Erythroblast (primary cell): ENCODE data around the gene SNPH.

Source experiments
- DNase-seq, 2 experiments: peaks; one replicate each; lab custom pipeline; 2025; lab: John Stamatoyannopoulos, UW
- GATA1 ChIP-seq: IDR thresholded peaks from 2 replicates; pipeline ENCODE4 v1.6.1; 2011; ENCODE audit warnings: low read depth, mild to moderate bottlenecking, control low read depth, low read length, moderate library complexity
- POLR2A ChIP-seq: IDR thresholded peaks from 2 replicates; pipeline ENCODE4 v1.6.1; 2011; ENCODE audit warnings: mild to moderate bottlenecking, low read length

SNPH gene

DNA sequence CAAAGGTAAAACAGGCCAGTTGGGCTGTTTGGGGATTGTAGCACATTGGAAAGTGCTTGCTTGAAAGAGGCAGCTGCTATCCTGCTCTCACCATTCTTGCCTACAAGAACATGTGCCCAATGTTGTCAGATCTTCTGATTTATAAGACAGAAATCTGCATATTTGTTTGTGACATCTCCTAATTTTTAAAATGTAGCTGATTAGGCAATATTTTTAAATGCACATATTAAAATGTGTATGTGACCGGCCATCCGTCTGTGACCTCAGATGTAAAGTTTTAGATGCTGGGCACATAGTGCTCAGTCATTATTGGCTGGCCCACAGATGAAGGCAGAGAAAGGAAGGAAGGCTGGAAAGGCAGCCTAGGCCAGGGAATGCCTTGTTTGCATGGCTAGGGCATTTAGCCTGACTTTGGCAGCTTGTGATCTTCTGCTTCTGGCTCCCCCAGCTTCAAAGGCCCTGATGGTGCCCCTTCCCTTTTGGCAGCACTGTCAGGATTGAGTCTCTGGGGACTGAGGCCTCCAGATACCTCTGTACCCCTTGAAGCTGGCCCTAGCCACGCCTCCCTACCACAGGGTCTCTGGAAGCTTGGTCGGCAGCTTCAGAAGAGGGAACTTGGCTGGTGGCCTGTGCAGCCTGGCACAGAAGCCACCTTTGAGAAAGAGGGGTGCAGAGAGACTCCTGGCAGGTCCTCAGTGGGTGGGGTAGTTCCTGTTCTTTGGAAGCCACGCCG, 6.4 kb downstream of the SNPH start:
- DNase-seq = no peak
- TF ChIP-seq POLR2A = no peak
- TF ChIP-seq GATA1 = no peak

DNA sequence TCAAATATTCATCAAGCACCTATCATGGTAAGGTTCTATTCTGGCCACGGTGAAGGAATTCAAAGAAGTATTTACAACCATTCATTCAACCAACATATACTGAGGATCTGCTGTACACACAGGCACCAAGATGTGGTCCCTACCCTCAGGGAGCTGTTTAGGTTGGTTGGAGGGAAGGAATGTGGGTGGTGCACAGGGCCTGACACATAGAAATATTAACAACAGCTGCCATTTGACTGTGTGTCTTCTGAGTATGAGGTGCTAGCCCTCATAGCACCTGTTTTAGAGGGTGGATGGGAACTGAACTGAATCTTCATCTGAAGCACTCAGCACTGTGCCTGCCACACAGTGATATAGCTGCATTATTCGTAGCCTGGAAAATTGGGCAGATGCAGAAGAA, 7.3 kb downstream of the SNPH start:
- DNase-seq = no peak
- no peak for TF ChIP-seq POLR2A
- no peak for TF ChIP-seq GATA1

DNA sequence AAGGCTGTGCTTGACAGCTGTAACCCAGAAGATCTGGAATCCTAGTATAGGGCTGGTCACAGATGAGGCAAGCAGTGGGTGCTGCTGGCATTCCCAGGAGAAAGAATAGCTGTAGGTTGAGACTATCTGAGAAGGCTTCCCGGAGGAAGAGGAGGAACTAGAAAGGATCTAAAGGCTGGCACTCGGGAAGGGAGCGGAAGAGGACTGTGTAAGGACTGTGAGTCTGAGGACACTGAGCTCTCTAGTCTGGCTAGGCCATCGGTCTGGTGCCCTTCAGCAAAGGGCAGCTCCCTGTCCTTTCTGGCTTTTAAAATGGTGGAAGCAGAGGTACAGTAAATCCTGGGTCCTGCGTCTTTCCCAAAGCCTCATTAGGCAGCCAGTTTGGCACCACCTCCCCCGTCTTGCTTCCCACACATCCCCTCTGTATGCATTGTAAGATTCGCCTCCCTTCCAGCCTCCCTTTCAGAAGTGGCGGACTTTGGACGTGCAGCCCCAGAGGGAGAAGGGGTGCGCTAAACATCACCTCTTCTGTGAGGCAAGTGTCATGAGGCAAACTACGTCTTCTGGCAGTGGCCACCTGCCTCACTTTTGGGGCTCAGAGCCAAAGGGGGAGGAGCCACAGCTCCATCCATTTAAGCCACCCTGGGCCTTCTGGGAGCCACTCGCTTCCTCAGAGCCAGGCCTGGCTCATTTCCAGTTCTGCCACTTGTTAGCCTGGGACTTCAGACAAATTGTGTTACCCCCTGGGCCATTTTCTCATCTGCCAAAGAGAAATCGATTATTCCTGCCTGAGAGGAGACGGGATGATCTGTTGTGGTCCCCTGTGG, 8.6 kb downstream of the SNPH start:
- TF ChIP-seq GATA1 = no peak
- no peak for TF ChIP-seq POLR2A

GRCh38 chr20:1275919-1276318, 9.8 kb downstream of the SNPH start:
- no peak for TF ChIP-seq POLR2A
- no peak for DNase-seq

More for the DNA sequence above, 8.6 kb downstream of the SNPH start:
- DNase-seq = no peak

DNA sequence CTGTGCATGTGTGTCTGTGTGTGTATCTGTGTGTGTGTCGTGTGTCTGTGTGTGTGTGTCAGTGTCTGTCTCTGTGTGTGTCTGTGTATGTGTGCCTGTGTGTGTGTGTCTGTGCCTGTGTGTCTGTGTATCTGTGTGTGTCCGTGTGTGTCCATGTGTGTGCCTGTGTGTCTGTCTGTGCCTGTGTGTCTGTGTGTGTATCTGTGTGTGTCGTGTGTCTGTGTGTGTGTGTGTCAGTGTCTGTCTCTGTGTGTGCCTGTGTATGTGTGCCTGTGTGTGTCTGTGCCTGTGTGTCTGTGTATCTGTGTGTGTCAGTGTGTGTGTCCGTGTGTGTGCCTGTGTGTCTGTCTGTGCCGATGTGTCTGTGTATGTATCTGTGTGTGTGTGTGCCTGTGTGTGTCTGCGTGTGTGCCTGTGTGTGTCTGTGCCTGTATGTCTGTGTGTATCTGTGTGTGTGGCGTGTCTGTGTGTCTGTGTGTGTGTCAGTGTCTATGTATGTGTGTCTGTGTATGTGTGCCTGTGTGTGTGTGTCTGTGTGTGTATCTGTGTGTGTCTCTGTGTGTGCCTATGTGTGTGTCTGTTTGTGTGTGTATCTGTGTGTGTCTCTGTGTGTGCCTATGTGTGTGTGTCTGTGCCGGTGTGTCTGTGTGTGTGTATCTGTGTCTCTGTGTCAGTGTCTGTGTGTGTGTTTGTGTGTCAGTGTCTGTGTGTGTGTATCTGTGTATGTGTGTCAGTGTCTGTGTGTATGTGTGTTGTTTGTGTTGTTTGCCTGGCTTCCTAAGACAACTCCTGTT, 11.6 kb downstream of the SNPH start:
- TF ChIP-seq POLR2A (no peak), GATA1 (no peak)
- DNase-seq = no peak

DNA sequence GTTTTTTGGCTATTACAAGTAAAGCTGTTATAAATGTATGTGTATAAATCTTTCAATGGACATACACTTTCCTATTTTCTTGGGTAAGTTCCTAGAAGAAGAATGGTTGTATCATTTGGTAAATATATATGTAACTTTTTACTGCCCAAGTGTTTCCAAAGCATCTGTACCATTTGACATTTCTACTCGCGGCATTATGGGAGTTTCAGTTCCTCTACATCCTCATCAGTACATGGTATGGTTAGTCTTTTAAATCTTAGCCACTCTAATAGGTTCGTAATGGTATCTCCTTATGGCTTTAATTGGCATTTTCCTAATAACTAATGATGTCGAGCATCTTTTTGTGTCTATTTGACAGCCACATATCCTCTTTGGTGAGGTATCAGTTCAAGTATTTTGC, 12.9 kb downstream of the SNPH start:
- DNase-seq = no peak
- TF ChIP-seq POLR2A = no peak
- no peak for TF ChIP-seq GATA1

DNA sequence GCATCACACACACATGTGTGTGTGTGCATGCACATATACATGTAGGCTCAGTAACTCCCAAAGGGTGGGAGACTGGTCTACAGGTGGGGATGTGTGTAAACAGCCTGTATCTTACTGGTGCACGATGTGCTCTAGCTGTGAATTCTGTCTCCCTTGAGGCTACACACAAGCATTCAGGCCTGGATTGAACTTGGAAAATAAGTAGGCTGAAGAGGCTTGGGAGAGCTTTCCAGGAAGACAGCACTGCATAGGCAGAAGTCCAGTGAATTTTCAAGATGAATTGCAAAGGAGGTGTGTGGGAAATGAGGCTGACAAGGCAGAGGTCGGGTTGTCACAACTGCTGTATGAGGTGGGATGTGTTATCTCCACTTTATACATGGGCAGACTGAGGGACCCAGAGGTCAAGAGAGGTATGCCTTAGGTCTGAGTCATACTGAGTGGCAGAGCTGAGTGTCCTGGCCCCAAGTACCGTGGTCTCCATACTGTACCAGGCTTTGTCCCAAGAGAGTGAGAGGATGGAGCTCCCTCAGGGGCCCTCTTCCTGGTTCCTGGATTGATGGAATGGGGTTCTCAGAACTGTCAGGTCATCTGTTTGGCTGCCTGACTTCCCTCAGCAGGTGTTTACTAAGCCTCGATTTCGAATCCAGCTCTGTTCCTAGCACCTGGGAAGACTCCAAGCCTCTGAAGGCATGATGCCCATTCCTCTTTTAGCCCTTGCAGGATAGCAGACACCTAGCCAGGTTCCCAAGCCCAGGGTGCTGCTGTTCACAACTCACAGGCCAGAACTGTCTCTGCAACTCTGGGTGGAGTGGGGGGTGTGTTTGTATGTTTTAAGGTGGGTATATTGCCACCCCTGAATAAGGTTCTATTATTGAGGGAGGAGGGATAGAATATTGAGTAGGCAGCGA, 14.4 kb downstream of the SNPH start:
- TF ChIP-seq POLR2A (no peak), GATA1 (no peak)
- no peak for DNase-seq

DNA sequence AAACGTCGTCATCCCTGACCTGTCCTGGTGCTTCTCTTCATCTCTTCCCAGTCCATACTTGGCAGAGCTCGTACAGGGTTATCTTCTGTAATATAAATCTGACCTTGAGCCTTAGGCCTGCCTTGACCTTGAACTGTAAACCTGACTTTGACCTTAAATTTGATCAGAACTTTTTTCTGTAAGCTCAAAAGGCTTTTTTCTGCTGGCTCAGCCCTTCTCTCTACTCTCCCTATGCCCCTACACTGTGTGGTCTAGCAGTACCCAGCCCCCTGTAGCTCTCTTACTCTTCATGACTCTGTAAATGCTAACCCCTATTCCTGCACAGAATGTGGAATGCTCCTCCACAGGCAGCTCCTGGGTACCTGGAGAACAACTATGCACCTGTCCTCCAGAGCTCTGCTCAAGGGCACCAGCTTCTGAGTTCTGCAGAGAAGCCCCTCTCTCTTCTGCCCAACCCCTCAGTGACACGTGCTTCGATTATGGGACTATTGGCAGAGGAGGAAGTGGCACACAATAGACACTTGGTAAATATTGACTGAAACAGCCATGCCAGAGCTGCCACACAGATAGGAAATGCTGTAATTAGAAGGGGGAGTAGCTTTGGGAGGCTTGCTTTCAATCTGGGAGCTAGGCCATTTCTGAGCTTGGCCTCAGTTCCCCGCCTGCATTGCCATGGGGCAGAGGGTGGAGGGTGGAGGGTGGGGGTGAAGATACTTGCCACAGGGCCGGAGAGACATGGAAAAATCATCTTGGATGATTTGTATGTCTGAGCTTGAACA, 15.4 kb downstream of the SNPH start:
- TF ChIP-seq POLR2A = no peak
- no peak for TF ChIP-seq GATA1
- no peak for DNase-seq

DNA sequence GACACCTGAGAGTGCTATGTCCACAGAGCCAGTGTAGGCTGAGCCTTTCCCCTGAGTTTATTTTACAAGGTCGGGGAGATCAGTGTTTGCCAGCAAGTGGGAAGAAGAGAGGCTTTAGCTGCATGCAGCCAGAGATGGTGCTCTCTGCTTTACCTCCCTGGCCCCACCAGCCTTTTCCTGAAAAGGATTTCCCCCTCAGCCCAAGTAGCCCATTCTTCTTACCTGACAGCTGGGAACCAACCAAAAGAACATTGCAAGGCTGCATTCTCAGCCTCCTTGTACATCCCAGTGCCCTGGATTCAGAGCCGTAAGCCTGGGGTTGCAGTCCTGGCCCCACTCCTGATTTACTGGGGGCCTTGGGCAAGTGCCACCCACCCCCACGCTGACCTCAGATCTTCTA, 16.9 kb downstream of the SNPH start:
- DNase-seq = no peak
- TF ChIP-seq GATA1 (no peak), POLR2A (no peak)

GRCh38 chr20:1283522-1284510, 17.7 kb downstream of the SNPH start:
- no peak for DNase-seq
- no peak for TF ChIP-seq POLR2A
- no peak for TF ChIP-seq GATA1

DNA sequence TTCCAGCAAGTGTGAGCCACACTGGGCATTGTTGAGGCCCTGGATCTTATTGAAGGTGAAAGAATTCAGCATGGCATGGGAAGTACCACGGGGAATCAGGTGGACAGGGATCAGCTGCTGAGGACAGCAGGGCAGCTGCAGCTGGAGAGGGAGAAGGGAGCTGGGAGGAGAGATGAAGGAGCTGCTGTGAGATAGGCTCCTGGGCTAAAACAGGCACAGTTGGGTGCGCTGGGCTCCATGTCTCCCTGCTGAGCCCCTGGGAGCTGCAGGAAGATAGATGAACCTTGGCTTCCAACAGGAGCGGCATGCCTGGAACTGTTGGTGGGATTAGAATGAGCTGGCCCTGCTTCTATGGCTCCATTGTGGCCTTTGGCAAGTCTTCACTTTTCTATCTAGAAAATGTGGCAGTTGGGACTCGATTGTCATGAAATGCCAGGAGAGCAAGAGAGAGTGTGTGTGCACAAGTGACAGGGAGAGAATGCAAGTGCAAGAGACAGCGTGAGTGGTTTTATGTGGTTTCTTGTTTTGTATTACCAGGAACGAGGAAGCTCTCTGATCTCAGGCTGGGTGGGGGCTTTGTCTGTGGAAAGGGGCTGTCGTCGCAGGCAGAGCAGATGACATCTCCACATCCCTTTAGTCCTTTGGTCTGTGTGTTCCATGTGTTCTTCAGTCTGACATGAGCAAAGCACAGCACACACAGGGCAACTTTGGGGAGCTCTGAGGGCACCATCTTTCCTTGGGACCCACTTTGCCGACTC, 20.4 kb downstream of the SNPH start:
- DNase-seq = no peak
- TF ChIP-seq POLR2A (no peak), GATA1 (no peak)
